HuH-7 (cell line): Measurements from ENCODE around the gene AGBL1.
A peak's percentile ranks its signal among the peaks of the same experiment; 100 is the strongest.

Source experiments
- DNase-seq: peaks from one replicate; pipeline ENCODE4 v3.0.0; 2011; ENCODE audit warnings: low spot score

Gene AGBL1

DNA sequence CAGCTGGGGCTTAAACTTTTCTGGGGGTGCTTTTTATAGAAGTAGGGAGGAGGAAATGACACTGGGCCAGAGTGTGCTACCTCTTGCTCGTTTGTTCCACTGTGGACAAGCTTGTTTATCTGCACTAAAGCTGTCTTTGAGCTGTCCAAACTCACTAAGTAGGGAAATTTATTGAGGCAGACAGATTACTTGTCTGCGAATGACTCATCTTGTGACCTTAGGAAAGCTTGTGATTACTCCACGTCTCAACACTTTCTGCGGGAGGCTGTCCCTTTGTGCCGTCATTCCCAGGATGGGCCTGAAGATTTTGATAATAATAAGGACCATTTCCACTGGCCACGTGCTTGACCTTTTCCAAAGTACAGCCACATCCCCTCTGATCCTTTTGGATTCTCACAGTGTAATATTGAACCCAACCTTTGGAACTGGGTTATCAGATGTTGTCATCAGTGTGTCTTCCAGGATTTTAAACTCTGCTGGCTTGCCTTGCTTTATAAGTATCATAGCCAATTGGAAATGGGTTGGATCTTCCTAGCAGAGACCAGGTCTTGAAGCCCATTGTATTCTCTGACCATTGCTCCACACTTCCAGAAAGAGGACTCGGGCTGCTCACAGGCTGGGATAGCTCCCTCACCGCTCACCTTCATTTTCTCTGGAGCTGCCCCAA, 84.7 kb downstream of the AGBL1 start:
- no peak for DNase-seq

- DNase-seq: no peak
These were observed 85.9 kb downstream of the AGBL1 start for GRCh38 chr15:86165265-86166211.

DNA sequence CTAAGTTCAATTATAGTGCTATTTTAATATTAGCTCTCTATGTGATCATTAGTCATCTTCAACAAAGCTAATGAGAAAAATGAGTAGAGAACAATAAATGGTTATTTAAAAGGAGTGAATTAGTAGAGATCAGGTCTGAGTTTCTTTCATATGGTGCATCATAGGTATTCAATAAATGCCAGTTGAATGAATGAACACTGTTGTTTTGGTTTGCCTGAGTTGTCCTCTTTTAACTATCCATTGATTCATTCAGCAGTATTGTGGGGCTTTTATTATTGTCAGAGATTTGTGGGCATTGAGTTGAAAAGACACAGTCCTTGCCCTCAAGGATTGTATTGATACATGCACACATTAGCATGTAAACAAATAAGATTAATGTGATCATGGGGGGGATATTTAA, 88.2 kb downstream of the AGBL1 start:
- DNase-seq: no peak

DNA sequence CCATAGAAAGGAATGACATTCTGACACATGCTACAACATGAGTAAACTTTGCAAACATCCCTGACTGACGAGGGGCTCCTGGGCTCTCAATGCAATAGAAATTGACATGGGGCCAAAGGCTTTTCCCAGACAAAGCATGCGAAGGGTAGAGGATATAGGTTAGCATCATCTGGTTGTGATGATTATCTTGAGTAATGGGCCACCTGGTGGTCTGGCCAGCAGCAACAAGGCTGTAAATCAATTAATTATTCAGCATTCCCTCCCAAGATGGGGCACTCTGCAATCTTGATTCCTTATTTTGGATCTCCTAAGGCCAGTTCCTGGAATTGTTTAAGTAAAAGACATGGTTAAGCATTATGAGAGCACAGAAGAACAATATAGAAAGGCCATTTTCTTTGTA, 99.2 kb downstream of the AGBL1 start:
- no peak for DNase-seq

DNA sequence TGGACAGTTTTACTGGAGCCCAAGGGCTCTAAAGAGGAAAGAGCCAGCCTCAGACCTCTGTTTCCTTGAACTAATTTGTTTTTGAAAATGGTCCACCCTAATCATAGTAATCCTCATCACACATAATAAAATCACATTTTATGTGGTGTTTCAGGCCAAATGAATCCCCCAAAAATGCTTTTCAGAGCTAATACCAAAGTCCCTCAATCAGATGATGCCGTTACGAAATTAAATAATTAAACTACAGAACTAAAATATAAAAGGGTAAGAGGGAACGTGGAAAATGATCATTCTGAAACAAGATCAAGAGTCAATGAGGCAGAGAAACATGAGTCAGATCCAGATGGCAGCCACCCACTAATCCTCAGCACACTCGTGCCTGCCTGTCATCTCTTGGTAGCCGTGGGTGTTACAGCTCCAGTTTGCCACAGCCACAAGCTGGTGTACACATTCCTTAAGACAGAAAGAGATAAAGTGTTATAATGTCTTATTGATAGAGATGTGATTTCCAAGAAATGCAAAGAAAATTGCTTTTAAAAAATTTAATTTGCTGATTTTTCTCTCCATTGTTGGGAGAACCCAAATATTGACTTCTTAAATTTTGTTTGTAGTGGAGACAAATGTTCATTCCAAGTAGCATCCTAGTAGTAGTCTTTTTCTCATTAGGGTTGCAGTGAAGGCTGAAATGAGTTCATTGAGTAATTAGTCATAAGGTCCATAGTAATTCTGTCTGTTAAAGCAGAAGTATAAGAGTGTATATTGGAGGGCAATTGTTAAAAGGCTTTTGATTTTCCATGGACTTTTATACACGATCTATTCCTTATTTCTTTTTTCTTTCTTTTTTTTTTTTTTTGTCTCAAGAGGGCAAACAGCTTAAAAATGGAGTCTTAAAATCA, 104.2 kb downstream of the AGBL1 start:
- no peak for DNase-seq

DNA sequence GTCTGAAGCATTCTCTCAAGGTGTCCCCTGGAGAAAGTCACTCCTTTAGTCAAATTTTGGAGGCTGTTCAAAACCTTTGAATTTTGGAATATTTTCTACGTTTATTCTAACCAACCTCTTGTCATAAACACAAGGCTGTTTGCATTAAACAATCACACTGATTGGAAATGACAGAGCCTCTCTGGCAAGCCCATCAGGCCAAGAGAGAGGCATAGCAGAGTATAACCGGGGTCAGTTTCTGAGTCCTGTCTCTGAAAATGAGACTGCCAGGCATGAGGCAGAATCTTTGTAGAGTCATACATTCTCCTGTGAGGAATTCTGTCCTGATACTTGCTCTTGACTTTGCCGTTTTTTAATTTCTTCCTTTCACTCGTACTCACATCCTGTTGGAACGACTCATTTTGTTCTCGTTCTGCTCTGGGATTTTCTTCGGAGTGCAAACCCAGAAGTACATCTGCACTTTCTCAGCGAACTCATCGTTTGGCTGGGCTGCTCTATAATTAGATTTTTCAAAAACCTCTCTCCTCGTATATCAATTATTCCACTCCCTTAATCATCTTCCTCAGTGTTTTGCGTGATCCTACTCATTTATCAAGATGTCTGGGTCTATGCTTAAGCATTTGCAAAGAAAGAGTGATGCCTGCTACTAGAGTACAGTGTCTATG, 114.2 kb downstream of the AGBL1 start:
- no peak for DNase-seq

DNA sequence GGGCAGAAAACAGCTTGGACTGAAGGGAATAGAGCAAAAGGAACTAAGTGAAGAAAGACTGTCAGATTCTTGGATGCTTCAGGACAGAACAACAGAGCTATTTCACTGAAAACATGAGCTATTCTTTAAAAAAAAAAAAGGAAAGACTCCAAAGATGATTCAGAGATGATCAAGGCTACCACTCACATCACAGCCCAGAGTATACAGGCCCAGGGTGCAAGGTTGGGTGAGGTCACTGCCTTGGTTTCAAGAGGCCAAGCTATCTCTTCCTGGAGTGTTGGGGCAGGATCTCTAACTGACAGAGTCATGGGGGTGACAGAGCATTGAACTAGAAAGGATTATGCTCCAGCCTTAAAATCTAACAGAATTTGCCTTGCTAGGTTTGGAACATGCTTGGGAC, 118.1 kb downstream of the AGBL1 start:
- DNase-seq: no peak

DNA sequence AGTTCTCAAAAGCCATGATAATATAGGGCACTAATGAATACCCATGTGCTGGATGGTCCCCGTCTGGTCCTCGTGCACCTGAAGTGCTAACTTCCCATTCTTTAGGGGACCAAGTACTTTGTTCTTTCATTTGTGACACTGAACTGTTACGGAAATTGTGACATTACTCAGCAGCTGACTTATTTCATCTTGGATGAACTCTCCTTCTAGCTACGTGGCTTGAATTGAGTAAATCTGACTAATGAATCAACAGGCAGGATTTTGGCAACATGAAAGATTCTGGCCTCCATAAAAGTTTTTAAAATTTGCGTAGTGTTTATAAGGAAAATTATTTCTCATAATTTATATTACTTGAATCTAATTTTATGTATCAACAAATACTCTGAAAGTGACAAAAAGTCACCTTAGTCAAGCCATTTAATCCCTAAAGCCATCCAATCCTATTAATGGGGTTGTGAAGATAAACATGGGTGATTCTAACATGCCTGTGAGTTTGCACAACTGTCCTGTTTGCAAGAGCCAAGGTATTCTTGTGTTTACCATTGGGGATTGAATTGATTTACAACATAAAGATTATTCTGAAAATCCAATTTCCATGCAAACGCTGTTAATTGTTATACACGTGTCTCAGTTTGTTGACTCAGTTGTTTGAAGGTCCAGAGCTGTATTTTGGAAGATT, 119.9 kb downstream of the AGBL1 start:
- DNase-seq: no peak

DNA sequence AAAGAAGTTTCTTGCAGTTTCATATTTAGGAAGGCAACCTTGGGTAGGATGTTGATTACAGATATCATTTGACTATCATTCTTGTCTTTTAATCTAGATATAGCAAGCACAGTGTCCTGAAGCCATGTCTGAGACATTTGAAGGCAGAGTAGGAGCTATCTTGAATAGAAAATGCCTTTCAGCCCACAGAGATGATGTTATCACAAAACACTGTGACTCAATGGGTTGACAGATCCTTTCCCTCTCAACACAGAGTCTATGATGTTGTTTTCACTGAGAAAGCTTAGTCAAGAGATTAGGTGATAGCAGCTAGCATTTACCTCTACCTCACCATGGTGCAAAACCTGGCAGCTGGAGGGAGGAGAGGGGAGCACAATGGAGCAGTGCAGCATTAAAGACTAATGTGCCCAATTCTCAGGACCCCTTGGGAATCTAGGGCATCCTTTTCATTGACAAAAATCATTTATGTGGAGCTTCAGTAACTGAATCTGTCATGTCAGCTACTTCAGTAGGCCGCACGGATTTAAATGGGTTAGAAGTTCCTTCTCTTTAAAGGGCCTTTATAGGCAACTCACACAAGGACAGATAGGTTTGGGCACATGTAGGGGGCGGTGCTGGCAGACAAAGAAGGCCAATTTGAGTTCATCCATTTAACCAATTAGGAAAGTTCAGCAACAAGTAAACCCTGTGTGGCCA, 121.8 kb downstream of the AGBL1 start:
- DNase-seq: no peak

DNA sequence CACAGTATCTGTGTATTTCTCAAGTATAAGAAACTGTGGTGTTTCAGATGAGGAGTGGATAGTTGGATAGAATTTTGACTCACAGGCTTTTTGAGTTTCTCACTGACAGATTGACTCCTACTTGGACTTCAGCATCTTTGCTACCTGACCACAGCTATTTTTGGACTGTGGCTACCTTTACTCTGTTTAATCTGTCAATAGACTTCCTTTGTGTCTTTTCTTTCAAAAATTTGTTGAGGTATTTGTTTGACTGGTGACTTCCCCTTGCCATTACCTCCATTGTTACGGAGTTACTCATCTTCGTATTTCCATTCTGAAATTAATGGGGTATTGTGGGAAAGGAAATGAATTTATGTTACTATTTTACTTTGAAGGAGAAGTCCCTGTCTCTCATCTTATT, 123.8 kb downstream of the AGBL1 start:
- no peak for DNase-seq

GRCh38 chr15:86205096-86205495, 125.4 kb downstream of the AGBL1 start:
- no peak for DNase-seq

- no peak for DNase-seq
These were observed 133.7 kb downstream of the AGBL1 start for GRCh38 chr15:86213420-86213819.

DNA sequence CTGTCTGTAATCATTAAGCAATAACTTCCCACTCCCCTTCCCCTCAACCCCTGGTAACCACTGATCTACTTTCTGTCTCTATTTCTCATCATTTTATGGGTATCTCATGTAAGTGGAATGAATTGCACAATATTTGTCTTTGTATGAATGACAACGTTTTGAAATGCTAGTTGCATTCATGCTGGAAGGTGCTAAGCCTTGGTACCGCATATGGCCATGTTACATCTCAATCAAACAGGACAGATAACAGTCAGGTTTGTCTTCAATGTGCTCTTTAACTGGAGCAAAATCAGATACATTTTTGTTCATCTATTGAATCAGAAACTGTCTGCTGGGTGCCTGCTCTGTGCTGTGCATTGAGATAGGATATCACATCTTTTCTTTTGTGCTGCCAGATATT, 134.2 kb downstream of the AGBL1 start:
- no peak for DNase-seq

DNA sequence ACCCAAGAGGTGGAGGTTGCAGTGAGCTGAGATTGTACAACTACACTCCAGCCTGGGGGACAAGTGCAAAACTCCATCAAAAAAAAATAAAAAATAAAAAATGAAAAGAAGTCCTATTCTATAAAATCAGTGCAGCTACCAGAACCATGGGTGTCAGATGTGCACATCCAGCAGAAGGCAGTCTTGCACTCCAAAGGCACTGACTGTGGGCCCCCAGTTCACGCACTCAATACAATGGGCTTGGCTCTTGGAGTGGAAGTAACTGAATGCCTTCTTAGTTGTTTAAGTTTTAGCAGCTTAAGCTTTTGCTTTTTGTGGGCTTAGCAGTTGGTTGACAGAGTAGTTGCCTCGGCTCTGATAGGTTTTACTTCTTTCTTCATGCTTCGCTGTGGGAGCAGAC, 141.4 kb downstream of the AGBL1 start:
- no peak for DNase-seq

GRCh38 chr15:86229306-86229705, 149.6 kb downstream of the AGBL1 start:
- DNase-seq: no peak

- DNase-seq: no peak
These were observed 150.3 kb downstream of the AGBL1 start for GRCh38 chr15:86229936-86230335.

DNA sequence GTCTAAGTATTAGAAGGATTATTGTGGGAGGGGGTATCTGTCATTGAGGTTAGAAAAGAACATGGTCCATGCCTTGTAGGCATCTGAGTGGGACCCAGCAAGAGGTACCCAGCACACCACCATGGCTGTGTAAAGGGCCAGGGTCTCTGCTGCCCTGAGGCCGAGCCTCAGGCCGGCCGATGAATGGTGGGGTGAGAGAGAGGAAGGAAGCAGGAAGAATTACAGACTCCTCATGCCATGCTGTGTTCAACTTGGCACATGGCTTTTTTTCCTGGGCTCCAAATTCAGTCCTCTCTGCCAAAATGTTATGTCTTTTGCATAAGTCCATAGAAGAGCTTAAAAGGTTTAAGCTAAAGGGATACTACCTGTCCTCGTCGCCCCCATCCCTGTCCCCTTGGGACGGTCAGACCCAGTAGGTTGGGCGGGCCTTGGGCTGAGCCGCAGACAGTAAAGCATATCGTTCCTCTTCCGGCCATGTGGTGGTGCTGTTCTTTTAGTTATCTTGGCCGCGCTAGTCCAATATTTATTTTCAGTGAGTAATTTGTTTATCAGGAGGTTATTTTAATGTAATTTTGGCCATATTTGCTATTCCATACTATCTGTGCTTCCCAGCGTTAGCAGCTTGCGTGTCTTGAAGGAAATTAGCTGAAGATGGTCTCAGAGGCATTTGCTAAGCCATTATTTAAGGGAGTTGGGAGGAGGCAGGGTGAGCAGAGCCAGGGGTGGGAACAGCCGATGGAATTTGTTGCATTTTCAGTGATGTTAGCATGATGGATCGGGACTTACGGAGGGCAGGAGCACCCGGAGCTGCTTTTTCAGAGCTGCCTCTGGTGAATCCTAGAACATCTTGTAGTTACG, 152.4 kb downstream of the AGBL1 start:
- peak; percentile 45 for DNase-seq

- DNase-seq: no peak
These were observed 156.0 kb downstream of the AGBL1 start for GRCh38 chr15:86235667-86236066.

- no peak for DNase-seq
These were observed 156.9 kb downstream of the AGBL1 start for GRCh38 chr15:86236356-86237110.
